Measurements from ENCODE around the gene MYOM1.

MYOM1 gene

DNA sequence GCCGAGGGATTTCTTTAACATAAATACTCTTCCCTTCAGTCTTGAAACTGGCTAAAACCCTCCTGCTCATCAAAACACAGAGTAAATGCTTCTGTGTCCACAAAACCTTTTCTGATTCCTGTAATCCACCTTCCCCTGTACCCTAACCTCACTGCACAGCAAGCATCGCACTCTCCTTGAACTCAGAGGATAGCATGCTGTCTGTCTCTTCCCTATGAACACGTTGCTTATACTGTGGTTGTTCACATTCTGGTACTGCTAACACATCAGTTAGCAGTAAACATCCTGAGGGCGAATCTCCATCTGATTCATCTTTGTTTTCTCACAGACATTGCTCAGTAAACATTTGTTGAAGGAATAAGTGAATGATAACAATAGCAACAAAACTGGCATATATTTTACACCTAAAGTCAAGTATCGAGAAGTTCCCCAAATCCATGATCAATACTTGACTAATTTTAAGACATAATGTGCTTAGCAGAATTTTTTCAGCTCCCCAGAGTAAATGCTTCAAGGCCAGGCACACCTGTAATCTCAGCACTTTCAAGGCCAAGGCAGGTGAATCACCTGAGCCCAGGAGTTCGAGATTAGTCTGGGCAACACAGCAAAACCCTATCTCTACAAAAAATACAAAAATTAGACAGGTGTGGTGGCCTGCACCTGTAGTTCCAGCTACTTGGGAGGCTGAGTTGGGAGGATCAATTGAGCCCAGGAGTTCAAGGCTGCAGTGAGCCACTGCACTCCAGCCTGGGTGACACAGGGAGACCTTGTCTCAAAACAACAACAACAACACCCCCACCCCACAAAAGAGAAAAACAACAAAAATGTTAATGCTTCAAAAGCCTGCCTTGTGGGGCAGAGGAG, 161.2 kb downstream of the MYOM1 start:
- Histone ChIP-seq H4K20me1 (ENCODE audit: insufficient read depth) (no peaks in the 10 kb centered on the region), H3K27ac (no peak overlapping the region), H3K36me3 (ENCODE audit: insufficient read depth) (no peaks in the 10 kb centered on the region), H3K79me2 (ENCODE audit: insufficient read depth, low read depth) (no peaks in the 10 kb centered on the region), H3K4me2 (no peak overlapping the region), H2AFZ (ENCODE audit: low read depth) (no peak overlapping the region), H3K27me3 (ENCODE audit: insufficient read depth, low read depth) (no peaks in the 10 kb centered on the region), H3K4me3 (IDR thresholded peaks at IDR 0.05; ENCODE audit: insufficient read depth, low read depth, low read length) (no peak overlapping the region), H3K9ac (no peak overlapping the region), H3K4me1 (ENCODE audit: low read depth, poor library complexity, severe bottlenecking) (peaks cover 24% of the 10 kb centered on the region)
- TF ChIP-seq, protein P1, sequence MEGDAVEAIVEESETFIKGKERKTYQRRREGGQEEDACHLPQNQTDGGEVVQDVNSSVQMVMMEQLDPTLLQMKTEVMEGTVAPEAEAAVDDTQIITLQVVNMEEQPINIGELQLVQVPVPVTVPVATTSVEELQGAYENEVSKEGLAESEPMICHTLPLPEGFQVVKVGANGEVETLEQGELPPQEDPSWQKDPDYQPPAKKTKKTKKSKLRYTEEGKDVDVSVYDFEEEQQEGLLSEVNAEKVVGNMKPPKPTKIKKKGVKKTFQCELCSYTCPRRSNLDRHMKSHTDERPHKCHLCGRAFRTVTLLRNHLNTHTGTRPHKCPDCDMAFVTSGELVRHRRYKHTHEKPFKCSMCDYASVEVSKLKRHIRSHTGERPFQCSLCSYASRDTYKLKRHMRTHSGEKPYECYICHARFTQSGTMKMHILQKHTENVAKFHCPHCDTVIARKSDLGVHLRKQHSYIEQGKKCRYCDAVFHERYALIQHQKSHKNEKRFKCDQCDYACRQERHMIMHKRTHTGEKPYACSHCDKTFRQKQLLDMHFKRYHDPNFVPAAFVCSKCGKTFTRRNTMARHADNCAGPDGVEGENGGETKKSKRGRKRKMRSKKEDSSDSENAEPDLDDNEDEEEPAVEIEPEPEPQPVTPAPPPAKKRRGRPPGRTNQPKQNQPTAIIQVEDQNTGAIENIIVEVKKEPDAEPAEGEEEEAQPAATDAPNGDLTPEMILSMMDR (conservative IDR thresholded peaks at IDR 0.05; ENCODE audit: low read depth, low read length) = no peak

DNA sequence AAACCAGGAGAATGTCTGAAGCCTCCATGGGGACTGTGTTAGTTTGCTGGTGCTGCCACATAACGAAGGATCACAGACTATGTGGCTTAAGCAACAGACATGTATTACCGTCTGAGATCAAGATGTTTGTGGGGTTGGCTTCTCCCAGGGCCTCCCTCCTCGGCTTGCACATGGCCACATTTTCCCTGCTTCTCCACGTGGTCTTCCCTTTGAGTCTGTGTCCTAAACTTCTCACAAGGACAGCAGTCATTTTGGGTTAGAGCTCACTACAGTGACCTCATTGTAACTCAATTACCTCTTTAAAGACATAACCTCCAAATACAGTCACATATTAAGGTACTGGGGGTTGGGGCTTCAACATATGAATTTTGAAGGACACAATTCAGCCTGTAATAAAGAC, 162.2 kb downstream of the MYOM1 start:
- no peaks in the 10 kb centered on the region for H3K27me3 ChIP-seq (ENCODE audit: insufficient read depth, low read depth)
- peaks cover 16% of the 10 kb centered on the region for H3K4me1 ChIP-seq (ENCODE audit: low read depth, poor library complexity, severe bottlenecking)
- H3K4me2 ChIP-seq = no peak overlapping the region
- no peaks in the 10 kb centered on the region for H3K36me3 ChIP-seq (ENCODE audit: insufficient read depth)
- no peak overlapping the region for H2AFZ ChIP-seq (ENCODE audit: low read depth)
- TF ChIP-seq, protein P1 (conservative IDR thresholded peaks at IDR 0.05; ENCODE audit: low read depth, low read length) = no peak
- no peaks in the 10 kb centered on the region for H3K79me2 ChIP-seq (ENCODE audit: insufficient read depth, low read depth)
- H3K9ac ChIP-seq = no peak overlapping the region
- no peak overlapping the region for H3K27ac ChIP-seq
- no peak overlapping the region for H3K4me3 ChIP-seq (IDR thresholded peaks at IDR 0.05; ENCODE audit: insufficient read depth, low read depth, low read length)
- no peaks in the 10 kb centered on the region for H4K20me1 ChIP-seq (ENCODE audit: insufficient read depth)

DNA sequence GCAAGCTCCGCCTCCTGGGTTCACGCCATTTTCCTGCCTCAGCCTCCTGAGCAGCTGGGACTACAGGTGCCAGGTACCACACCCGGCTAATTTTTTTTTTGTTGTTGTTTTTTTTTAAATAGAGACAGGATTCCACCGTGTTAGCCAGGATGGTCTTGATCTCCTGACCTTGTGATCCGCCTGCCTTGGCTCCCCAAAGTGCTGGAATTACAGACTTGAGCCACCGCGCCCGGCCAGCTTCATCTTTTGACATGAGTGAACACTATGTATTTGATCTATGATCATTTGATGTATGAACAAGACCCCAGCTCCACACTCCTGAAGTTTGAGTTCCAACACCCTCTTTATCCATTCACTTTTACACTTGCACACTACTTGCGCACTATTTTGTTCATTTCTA, 163.5 kb downstream of the MYOM1 start:
- no peaks in the 10 kb centered on the region for H3K36me3 ChIP-seq (ENCODE audit: insufficient read depth)
- no peak overlapping the region for H3K27ac ChIP-seq
- no peak overlapping the region for H3K9ac ChIP-seq
- H3K4me1 ChIP-seq (ENCODE audit: low read depth, poor library complexity, severe bottlenecking) = peaks cover 5% of the 10 kb centered on the region
- no peaks in the 10 kb centered on the region for H3K27me3 ChIP-seq (ENCODE audit: insufficient read depth, low read depth)
- no peaks in the 10 kb centered on the region for H3K79me2 ChIP-seq (ENCODE audit: insufficient read depth, low read depth)
- no peak overlapping the region for H3K4me3 ChIP-seq (IDR thresholded peaks at IDR 0.05; ENCODE audit: insufficient read depth, low read depth, low read length)
- H4K20me1 ChIP-seq (ENCODE audit: insufficient read depth) = no peaks in the 10 kb centered on the region
- H2AFZ ChIP-seq (ENCODE audit: low read depth) = no peak overlapping the region
- TF ChIP-seq, protein P1 (conservative IDR thresholded peaks at IDR 0.05; ENCODE audit: low read depth, low read length) = no peak
- no peak overlapping the region for H3K4me2 ChIP-seq

DNA sequence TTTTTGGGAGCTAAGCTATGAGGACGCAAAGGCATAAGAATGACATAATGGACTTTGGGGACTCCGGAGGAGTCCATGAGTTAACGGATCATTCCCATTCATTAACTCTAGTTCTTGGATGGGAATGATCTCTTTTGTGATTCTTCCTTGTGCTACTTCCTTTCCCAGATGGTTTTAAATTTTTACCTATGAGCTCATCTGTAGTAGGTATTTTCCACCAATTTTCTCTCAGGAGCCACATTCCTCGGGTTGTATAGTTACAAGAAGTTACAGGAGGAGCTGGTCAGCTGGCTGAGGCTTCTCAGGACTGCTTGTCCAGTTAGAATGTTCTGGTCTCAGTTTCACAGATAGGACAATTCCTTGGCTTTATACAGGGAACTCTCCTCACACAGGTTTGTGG, 164.0 kb downstream of the MYOM1 start:
- Histone ChIP-seq H3K36me3 (ENCODE audit: insufficient read depth) (no peaks in the 10 kb centered on the region), H3K4me2 (no peak overlapping the region), H3K9ac (no peak overlapping the region), H3K4me3 (IDR thresholded peaks at IDR 0.05; ENCODE audit: insufficient read depth, low read depth, low read length) (no peak overlapping the region), H4K20me1 (ENCODE audit: insufficient read depth) (no peaks in the 10 kb centered on the region), H3K4me1 (ENCODE audit: low read depth, poor library complexity, severe bottlenecking) (peaks cover 2% of the 10 kb centered on the region), H3K27me3 (ENCODE audit: insufficient read depth, low read depth) (no peaks in the 10 kb centered on the region), H3K27ac (no peak overlapping the region), H3K79me2 (ENCODE audit: insufficient read depth, low read depth) (no peaks in the 10 kb centered on the region), H2AFZ (ENCODE audit: low read depth) (no peak overlapping the region)
- TF ChIP-seq, protein P1 (conservative IDR thresholded peaks at IDR 0.05; ENCODE audit: low read depth, low read length) = no peak

Measured in KMS-11 (cell line).